ENCODE results near the gene PGD.

PGD gene

GRCh38 chr1:10398734-10399443 is at the start of gene PGD:
PGD (plus strand) TSS chr1:10399064; CDS start chr1:10399118, 54 bp downstream.
- H3K4me3 ChIP-seq (ENCODE audit: severe bottlenecking): peak within 1 kb of the TSS; percentile 66
- peak within 1 kb of the TSS; percentile 63 for H3K27ac ChIP-seq (ENCODE audit: poor library complexity, severe bottlenecking)
- H3K4me1 ChIP-seq (ENCODE audit: insufficient read depth, poor library complexity, severe bottlenecking): peaks cover 16% of the 10 kb centered on the region
- ATAC-seq (ENCODE audit: low read depth) (peak; percentile 94), DNase-seq (ENCODE audit: low spot score) (peak; percentile 98)
- H3K27me3 ChIP-seq (ENCODE audit: insufficient read depth, poor library complexity, severe bottlenecking): no peaks in the 10 kb centered on the region
- TF ChIP-seq CTCF (IDR thresholded peaks at IDR 0.05; ENCODE audit: poor library complexity, severe bottlenecking): no peak
- peaks cover 7% of the 10 kb centered on the region for H3K9me3 ChIP-seq (ENCODE audit: severe bottlenecking)
- H3K36me3 ChIP-seq (ENCODE audit: low read depth): peaks cover 32% of the 10 kb centered on the region

GRCh38 chr1:10353282-10353681 is 45.6 kb upstream of the PGD start:
- DNase-seq (ENCODE audit: low spot score) (no peak), ATAC-seq (ENCODE audit: low read depth) (no peak)
- TF ChIP-seq CTCF (IDR thresholded peaks at IDR 0.05; ENCODE audit: poor library complexity, severe bottlenecking): no peak
- Histone ChIP-seq H3K9me3 (ENCODE audit: severe bottlenecking) (no peaks in the 10 kb centered on the region), H3K36me3 (ENCODE audit: low read depth) (peaks cover 35% of the 10 kb centered on the region), H3K27ac (ENCODE audit: poor library complexity, severe bottlenecking) (no peak overlapping the region), H3K27me3 (ENCODE audit: insufficient read depth, poor library complexity, severe bottlenecking) (no peaks in the 10 kb centered on the region), H3K4me3 (ENCODE audit: severe bottlenecking) (no peak overlapping the region), H3K4me1 (ENCODE audit: insufficient read depth, poor library complexity, severe bottlenecking) (no peaks in the 10 kb centered on the region)

- Histone ChIP-seq H3K4me1 (ENCODE audit: insufficient read depth, poor library complexity, severe bottlenecking) (no peaks in the 10 kb centered on the region), H3K4me3 (ENCODE audit: severe bottlenecking) (no peak overlapping the region), H3K27ac (ENCODE audit: poor library complexity, severe bottlenecking) (no peak overlapping the region), H3K27me3 (ENCODE audit: insufficient read depth, poor library complexity, severe bottlenecking) (no peaks in the 10 kb centered on the region), H3K9me3 (ENCODE audit: severe bottlenecking) (no peaks in the 10 kb centered on the region), H3K36me3 (ENCODE audit: low read depth) (peaks cover 33% of the 10 kb centered on the region)
- no peak for TF ChIP-seq CTCF (IDR thresholded peaks at IDR 0.05; ENCODE audit: poor library complexity, severe bottlenecking)
- DNase-seq (ENCODE audit: low spot score) (no peak), ATAC-seq (ENCODE audit: low read depth) (no peak)
Measured at GRCh38 chr1:10353693-10354092, 45.2 kb upstream of the PGD start.

- Histone ChIP-seq H3K36me3 (ENCODE audit: low read depth) (peaks cover 41% of the 10 kb centered on the region), H3K27me3 (ENCODE audit: insufficient read depth, poor library complexity, severe bottlenecking) (no peaks in the 10 kb centered on the region), H3K9me3 (ENCODE audit: severe bottlenecking) (no peaks in the 10 kb centered on the region), H3K27ac (ENCODE audit: poor library complexity, severe bottlenecking) (no peak overlapping the region), H3K4me3 (ENCODE audit: severe bottlenecking) (no peak overlapping the region), H3K4me1 (ENCODE audit: insufficient read depth, poor library complexity, severe bottlenecking) (no peaks in the 10 kb centered on the region)
- ATAC-seq (ENCODE audit: low read depth) (no peak), DNase-seq (ENCODE audit: low spot score) (no peak)
- no peak for TF ChIP-seq CTCF (IDR thresholded peaks at IDR 0.05; ENCODE audit: poor library complexity, severe bottlenecking)
Measured at GRCh38 chr1:10360045-10360444, 38.8 kb upstream of the PGD start.

GRCh38 chr1:10361515-10361914 is 37.3 kb upstream of the PGD start:
- Histone ChIP-seq H3K27me3 (ENCODE audit: insufficient read depth, poor library complexity, severe bottlenecking) (no peaks in the 10 kb centered on the region), H3K27ac (ENCODE audit: poor library complexity, severe bottlenecking) (no peak overlapping the region), H3K9me3 (ENCODE audit: severe bottlenecking) (no peaks in the 10 kb centered on the region), H3K4me1 (ENCODE audit: insufficient read depth, poor library complexity, severe bottlenecking) (no peaks in the 10 kb centered on the region), H3K36me3 (ENCODE audit: low read depth) (peaks cover 42% of the 10 kb centered on the region), H3K4me3 (ENCODE audit: severe bottlenecking) (no peak overlapping the region)
- DNase-seq (ENCODE audit: low spot score): no peak
- no peak for TF ChIP-seq CTCF (IDR thresholded peaks at IDR 0.05; ENCODE audit: poor library complexity, severe bottlenecking)
- no peak for ATAC-seq (ENCODE audit: low read depth)
